Stimulated activated CD4-positive, alpha-beta T cell treated with anti-CD3 and anti-CD28 coated beads, Interleukin-2, amount 100 ng/mL, for 24 hours (primary cell): ENCODE data around the gene EHBP1.
"Not testable (repeated sequence)": the region's sequence is repeated elsewhere in the genome, so short reads cannot be mapped to it uniquely, and the experiment has no call there.

Source experiments
- DNase-seq, 2 donors: peaks; one replicate each; pipeline ENCODE4 v3.0.0-alpha.2; 2020

The EHBP1 gene

GRCh38 chr2:63054841-63055225 lies 349.3 kb downstream of the EHBP1 start:
- DNase-seq = no peak

DNA sequence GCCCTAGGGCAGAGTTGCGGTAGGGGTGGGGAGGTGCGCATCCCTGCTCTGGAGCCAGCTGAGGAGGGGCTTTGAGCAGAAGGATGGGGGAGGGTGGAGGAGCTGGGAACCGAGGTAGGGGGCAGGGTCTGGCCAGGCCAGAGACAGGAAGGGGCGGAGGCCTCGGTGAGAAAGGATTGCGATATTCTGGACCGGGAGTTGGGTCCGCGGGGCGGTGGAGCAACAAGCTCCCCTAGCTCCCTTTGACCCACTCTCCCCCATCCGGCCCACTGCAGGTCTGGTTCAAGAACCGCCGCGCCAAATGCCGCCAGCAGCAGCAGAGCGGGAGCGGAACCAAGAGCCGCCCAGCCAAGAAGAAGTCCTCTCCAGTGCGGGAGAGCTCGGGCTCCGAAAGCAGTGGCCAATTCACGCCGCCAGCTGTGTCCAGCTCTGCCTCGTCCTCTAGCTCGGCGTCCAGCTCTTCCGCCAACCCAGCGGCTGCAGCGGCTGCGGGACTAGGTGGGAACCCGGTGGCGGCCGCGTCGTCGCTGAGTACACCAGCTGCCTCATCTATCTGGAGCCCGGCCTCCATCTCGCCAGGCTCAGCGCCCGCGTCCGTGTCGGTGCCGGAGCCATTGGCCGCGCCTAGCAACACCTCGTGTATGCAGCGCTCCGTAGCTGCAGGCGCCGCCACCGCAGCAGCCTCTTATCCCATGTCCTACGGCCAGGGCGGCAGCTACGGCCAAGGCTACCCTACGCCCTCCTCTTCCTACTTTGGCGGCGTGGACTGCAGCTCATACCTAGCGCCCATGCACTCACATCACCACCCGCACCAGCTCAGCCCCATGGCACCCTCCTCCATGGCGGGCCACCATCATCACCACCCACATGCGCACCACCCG lies 350.0 kb downstream of the EHBP1 start:
- DNase-seq = peak in 1 of 2 donors; percentile 26

DNA sequence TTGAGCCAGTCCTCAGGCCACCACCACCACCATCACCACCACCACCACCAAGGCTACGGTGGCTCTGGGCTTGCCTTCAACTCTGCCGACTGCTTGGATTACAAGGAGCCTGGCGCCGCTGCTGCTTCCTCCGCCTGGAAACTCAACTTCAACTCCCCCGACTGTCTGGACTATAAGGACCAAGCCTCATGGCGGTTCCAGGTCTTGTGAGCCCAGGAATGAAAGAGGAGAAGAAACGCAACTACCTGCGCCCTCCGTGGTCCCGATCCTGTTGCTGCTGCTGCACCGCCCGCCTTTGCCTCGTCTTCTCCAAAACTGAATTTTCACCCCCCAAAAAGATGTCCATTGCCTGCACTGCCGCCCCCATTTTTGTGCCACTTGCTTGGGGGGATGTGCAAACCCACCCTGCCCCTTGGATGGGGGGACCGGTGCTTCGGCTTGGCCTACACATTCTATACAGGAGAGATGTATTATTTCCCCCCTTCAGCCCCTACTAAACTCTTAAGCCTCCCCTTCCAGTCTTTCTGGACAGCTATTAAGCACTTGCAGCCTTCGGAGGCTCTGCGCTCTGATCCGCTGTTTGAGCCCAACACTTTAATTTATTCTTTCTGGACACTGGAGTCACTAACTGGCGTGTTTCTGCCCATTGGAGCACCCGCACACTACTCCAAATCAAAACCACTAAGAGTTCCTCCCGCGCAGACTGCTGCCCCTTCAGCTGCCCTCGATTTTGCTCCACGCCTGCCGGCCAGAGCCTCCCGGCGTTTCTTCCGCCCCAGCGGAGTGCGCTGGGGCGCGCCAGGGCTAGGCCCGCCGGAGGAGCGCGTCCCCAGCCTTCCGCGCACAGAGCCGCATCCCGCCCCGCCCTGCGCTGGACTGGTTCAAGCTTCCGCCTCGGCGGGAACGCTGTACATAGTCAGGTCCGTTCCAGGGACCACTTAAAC lies 350.9 kb downstream of the EHBP1 start:
- DNase-seq = peak in 1 of 2 donors; percentile 55

GRCh38 chr2:63057249-63058143 lies 352.0 kb downstream of the EHBP1 start:
- DNase-seq = no peak

DNA sequence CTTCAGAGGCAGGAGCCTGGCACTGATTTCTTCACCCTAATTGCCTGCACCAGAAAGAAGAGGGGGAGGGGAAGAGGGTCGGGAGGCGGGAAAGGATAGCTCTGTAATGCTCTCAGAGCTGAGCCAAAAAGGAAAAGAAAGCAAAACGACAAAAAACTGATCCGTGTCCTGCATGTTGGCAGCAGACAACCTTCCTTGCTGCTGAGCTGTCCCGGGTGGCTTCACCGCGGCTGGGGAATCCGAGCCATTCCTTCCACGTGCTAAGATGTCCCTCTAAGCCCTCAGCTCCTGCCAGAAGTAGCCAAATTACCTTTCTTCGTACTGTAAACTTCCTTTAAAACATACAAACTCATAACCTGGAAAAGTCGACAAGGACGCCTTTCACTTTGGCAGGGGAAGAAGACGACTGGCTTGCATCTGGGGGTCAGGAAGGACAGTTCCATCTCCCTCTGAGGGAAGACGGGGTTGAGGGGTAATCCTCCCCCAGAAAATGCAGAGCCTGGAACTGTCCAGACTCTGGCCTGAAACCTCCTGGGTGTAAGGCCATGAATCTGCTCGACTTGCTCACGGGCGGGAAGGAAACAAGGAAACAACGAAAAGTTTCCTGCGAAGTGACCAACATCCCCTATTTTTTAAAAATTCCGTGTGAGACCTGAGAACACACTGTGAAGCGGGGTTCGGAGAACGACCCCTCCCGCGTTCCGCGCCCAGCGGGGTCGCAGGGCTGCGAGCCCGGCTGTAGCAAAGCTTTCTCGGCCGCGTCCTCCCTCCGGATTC lies 352.8 kb downstream of the EHBP1 start:
- DNase-seq = peak in 1 of 2 donors; percentile 14

DNA sequence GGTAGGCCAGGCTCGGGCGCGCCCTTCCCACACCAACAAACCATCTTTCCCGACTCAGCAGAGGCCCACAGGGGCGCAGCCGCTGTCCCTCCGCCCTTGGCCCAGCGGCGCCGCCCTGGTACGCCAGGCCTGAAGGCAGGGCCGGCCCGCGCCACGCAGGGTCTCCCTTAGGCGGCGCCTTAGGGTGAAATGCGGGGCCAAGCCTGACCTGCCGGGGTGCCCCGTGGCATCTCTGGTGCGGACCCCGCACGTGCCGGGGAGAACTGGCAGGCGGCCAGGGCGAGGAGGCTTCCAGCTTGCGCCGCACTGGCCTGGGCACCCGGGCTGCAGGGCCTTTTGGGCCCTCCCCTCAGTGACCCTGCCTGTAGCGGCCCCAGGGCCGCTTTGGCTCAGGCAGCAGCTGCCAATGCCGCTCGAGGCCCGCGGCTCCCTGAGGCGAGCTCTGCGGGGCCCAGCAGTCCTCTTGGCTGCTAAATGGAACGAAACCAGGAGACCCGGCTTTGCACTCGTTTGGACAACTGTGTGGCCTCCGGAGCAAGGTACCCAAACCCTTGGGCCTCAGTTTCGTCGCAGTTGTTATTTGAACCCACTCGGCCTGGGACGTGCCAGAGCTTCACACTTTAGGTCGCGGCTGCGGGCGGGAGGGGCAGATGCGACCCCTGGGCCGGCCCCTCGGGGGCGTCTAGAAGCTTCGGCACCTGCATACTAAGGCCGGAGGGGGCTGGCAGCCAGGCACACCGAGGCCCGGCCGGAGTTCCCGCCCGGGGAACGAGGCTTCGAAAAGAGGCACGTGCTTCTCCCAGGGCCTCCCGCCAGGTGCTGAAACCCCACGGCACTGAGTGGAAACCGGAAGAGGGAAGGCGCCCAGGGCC lies 353.6 kb downstream of the EHBP1 start:
- peak in 1 of 2 donors; percentile 14 for DNase-seq

DNA sequence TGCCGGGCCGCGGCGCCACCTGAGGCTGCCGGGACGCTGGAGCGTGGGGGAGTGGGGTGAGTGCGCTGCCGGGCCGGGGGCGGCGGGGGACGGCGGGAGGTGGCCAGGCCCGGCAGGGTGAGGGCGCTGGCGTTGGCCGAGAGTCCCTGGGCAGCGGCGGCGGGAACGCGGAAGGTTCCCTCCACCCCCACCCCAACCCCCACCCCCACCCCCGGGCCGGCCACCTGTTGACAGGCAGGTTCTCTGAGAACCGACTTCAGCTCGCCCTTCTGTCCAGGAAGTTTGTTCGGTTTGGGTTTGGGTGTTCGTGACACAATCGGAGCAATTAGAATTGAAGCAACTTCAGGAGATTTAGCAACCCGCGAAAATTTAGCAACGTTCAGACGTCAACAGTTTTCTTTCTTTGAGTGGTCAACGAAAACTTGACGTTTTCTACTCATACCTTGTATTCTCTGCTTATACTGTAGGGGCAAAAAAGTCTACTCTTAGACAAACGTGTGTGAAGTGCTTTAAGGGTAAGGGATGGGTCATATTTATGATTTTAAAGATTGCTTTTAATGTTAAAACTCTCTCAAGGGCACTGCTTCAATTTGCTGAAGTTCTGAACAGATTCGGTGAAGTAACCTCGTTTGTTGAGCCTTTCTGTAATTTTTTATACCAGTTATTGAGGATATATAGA lies 354.4 kb downstream of the EHBP1 start:
- no peak for DNase-seq

GRCh38 chr2:63060472-63060991 lies 355.0 kb downstream of the EHBP1 start:
- DNase-seq = no peak

DNA sequence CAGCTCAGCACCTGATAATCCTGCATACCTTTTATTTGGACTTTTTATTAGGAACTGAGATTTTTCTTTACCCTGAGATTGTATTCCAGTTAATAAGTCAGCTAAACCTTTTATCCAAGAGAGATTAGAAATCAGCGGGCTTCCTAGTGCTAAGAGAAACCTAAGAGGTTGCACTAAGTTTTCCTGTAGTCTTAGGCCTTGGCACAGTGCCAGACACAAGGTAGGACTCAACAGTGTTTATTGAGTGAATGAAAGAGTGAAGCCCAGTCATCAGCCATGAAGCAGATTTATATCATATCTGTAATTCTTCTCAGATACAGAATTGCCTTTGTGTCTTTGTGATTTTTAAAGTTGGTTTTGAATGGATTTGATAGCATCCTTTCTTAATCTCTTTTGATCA lies 358.7 kb downstream of the EHBP1 start:
- no peak for DNase-seq

GRCh38 chr2:63064661-63065060 lies 359.1 kb downstream of the EHBP1 start:
- no peak for DNase-seq

DNA sequence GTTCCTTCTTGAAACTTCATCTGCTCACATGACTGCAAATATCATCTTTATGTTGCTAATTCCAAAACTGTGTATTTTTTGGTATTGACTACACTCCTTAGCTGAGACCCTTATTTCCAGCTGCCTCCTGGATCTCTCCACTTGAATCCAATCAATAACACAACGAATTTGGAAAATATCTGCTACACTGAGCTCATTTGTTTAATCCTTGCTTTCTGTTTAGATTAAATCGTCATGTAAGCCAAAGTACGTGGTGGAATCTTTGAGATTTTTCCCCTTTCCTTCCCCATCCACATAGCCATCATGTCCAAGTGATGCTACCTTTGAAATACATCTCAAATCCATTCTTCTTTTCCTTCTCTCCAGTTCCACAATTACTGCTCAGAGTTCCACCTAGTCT lies 360.8 kb downstream of the EHBP1 start:
- DNase-seq = no peak

DNA sequence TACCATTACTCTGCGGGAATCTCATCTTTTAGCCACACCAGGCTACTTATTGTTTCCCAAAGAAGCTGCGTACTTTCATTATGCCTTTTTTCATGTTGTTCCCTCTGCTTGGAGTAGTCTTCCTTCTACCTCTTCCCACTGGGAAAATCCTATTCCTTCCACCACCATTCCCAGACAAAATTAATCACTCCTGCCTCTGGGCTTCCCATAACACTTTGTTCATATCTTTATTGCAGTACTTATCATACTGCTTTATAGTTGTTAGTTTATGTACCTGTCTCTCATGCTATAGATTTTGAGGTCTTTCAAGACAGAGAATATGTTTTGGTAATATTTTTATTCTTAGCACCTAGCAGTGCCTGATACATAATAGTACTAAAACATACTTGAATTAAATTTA lies 361.3 kb downstream of the EHBP1 start:
- DNase-seq = no peak

DNA sequence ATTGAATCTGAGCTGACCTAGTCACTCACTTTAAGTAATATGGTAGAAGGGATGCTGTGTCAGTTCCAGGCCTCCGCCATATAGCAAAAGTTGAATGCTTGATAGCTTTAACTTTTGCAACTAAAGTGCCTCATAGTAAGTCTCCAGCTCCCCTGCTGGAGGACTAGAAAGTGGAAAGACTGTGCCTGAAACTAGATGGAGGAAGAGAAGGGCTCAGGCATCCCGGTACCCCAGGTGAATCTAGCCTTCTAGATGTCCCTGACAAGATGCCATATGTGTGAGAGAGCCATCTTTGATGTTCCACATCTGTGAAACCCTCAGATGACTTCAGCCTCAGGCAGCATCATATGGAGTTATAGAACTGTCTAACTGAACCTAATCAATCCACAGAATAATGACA lies 366.2 kb downstream of the EHBP1 start:
- no peak for DNase-seq

DNA sequence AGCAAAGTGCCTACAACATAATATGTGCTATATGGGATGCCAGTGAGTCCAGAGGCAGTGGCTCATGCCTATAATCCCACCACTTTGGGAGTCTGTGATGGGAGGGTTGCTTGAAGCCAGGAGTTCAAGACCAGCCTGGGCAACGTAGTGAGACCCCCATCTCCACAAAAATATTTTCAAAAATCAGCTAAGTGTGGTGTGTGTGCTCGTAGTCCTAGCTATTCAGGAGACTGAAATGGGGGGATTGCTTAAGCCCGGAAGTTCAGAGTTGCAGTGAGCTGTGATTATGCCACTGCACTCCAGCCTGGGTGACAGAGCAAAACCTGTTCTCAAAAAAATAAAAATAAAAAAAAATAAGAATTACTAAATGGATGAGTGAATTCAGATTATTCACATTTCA lies 368.5 kb downstream of the EHBP1 start:
- no peak for DNase-seq

- DNase-seq = not testable (repeated sequence)
Measured at GRCh38 chr2:63074399-63074798, 368.9 kb downstream of the EHBP1 start.

GRCh38 chr2:63078852-63079606 lies 373.5 kb downstream of the EHBP1 start:
- peak in 1 of 2 donors; percentile 9 for DNase-seq

DNA sequence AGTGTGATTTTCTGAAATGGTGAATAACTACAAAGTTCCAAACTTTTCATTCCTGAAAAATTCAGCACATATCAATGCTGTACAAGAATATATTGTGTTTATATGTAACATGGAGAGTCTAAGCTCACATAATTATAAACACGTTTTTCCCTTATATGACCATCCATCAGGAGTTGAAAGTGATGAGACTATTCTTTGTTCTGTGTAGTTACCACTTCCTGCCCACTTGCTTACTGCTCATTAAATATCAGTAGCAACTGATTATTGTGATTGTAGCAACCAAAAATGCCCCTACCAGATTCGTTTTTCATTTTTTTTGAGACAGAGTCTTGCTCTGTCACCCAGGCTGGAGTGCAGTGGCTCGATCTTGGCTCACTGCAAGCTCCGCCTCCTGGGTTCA lies 375.9 kb downstream of the EHBP1 start:
- DNase-seq = no peak

GRCh38 chr2:63086687-63087086 lies 381.2 kb downstream of the EHBP1 start:
- DNase-seq = no peak

GRCh38 chr2:63092401-63092800 lies 386.9 kb downstream of the EHBP1 start:
- DNase-seq = no peak
